ENCODE results near the gene KCNAB3. TPM values are rescaled to one million over a fixed set of nuclear protein-coding genes. Genes with fewer than 3 reads are reported as not detected.

Gene KCNAB3
- total RNA-seq, 1 donor: 1.1 TPM

DNA sequence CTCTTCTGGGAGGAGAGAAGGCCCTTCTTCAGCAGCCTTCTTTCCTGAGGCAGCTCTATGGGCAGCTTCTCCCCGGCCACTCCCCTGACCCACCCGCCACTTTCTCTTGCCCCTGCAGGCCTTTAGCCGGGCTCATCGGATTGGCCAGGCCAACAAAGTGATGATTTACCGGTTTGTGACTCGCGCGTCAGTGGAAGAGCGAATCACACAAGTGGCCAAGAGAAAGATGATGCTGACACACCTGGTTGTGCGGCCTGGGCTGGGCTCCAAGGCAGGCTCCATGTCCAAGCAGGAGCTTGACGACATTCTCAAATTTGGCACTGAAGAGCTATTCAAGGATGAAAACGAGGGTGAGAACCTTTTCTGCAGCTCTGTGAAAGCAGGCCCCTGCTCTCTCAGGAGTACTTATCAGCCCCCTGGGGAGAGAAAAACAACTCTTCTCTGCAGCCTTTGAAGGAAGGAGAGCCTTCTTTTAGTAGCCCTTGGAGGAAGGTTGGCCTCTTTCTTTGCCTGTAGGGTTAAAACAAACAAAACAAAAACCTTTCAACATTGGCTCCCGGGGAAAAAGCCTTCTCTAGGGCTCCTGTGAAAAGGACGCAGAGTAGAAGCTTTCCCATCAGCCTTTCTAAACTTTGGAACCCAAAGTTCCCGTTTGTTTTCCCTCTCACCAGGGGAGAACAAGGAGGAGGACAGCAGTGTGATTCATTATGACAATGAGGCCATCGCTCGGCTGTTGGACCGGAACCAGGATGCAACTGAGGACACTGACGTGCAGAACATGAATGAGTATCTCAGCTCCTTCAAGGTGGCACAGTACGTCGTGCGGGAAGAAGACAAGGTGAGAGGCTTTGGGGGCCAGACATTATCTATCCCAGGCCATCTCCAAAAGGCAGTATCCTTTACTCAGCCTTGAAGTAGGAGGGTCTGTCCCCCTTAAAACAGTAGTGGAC lies 26.2 kb downstream of the KCNAB3 start:
- no peak for DNase-seq (ENCODE audit: low read depth in 2 of 3, low spot score in 2 of 3)

DNA sequence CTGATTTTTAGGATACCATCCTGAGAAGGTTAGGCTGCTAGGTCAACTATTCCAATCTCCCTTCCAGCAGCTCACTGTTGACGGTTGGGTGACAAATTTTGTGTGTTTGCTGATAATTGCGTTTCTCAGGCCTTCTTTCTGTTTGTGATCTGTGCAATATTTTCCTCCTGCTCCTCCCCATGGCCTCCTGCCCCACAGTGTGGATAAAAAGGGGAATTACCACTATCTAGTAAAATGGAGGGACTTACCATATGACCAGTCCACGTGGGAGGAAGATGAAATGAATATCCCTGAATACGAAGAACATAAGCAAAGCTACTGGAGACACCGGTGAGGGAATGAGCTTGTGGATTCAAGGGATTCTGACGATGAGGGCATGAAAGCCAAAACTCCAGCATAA lies 31.9 kb downstream of the KCNAB3 start:
- peak in 2 of 3 donors; percentile 69 to 86 for DNase-seq (ENCODE audit: low read depth in 2 of 3, low spot score in 2 of 3)

DNA sequence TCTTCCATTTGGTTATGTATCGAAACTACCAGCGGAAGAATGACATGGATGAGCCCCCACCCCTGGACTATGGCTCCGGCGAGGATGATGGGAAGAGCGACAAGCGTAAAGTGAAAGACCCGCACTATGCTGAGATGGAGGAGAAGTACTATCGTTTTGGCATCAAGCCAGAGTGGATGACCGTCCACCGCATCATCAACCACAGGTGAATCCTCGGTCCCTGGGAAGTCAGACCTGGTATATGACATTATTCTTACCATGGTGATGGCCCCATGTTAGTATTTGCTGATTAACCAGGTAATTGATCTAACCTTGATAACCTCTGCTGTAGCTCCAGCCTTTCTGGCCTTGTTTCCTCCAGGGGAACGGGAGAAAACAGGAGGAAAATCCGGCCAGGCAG lies 32.6 kb downstream of the KCNAB3 start:
- DNase-seq (ENCODE audit: low read depth in 2 of 3, low spot score in 2 of 3): no peak

DNA sequence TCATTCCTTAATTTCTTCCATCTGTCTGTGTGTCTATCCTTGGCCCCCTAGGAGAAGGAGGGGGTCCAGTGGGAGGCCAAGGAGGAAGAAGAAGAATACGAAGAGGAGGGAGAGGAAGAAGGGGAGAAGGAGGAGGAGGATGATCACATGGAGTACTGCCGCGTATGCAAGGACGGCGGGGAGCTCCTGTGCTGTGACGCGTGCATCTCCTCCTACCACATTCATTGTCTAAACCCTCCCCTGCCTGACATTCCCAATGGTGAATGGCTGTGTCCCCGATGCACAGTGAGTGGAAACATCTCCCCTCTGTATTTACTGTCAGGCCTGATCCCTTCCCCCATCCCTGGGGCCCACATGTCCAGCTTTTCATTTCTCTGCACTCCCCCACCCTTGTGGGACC lies 34.8 kb downstream of the KCNAB3 start:
- no peak for DNase-seq (ENCODE audit: low read depth in 2 of 3, low spot score in 2 of 3)

DNA sequence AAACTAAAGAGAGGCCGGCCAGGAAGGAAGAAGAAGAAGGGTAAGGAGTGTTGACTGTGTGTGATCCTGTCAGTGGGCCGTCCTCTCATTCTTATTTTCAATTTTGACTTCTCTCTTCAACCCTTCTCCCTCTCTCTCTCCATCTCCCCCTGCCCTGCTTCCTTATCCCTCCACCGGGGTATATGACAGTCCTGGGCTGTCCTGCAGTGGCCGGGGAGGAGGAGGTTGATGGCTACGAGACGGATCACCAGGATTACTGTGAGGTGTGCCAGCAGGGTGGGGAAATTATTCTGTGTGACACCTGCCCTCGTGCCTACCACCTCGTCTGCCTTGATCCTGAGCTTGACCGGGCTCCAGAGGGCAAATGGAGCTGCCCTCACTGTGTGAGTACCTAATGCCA lies 35.4 kb downstream of the KCNAB3 start:
- no peak for DNase-seq (ENCODE audit: low read depth in 2 of 3, low spot score in 2 of 3)

DNA sequence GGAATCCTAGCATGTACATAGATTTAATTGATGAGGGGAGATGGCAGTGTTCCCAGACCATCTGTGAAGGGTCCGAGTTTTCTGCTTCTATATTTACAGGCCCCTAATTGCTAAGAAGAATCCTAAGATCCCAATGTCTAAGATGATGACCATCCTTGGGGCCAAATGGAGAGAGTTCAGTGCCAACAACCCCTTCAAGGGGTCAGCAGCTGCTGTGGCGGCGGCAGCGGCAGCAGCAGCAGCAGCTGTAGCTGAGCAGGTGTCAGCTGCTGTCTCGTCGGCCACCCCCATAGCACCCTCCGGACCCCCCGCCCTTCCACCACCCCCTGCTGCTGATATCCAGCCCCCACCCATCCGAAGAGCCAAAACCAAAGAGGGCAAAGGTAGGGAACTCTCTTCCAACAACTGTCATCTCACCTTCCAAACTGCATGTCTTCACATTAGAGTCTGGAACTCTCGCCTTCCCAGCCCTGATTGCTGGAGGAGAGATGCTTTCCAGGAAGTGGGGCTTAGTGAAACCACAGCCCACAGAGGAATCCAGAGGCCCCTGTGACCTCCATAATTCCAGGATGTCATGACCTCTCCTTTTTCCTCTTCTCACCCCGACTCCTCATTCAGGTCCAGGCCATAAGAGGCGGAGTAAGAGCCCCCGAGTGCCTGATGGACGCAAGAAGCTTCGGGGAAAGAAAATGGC lies 36.3 kb downstream of the KCNAB3 start:
- no peak for DNase-seq (ENCODE audit: low read depth in 2 of 3, low spot score in 2 of 3)

DNA sequence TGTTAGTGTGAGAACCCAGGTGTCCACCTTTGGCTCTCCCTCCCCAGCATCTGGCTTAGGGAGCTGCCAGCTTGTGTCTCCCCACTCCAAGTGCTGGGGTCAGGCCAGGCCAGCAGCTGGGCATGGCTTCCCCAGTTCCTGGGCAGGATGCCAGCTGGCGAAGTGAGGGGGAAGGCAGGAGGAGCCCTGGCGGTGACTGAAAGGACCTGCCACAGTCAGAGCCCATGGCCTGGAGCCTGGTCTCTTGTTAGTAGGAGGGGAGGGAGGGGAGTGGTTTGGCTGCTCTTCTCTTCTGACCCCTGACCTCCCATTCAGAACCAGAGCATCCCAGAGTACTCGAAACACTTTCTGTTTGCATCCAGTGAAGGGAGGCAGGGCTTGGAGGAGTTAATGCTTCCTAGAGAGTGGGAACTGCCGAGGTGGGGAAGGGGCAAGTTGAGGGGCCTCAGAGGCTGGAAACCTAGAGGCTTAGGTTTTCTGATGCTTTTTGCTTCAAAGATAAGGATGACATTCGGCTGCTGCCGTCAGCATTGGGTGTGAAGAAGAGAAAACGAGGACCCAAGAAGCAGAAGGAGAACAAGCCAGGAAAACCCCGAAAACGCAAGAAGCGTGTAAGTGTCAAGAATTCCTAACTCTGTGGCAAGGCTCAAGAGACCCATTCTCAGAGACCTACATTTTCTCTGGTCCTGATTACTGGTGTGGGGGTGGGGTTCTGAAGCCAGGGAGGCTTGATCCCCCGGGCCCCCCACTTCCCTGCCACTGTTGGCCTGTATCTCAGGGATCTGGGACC lies 40.3 kb downstream of the KCNAB3 start:
- peak in 2 of 3 donors; percentile 89 to 94 for DNase-seq (ENCODE audit: low read depth in 2 of 3, low spot score in 2 of 3)

DNA sequence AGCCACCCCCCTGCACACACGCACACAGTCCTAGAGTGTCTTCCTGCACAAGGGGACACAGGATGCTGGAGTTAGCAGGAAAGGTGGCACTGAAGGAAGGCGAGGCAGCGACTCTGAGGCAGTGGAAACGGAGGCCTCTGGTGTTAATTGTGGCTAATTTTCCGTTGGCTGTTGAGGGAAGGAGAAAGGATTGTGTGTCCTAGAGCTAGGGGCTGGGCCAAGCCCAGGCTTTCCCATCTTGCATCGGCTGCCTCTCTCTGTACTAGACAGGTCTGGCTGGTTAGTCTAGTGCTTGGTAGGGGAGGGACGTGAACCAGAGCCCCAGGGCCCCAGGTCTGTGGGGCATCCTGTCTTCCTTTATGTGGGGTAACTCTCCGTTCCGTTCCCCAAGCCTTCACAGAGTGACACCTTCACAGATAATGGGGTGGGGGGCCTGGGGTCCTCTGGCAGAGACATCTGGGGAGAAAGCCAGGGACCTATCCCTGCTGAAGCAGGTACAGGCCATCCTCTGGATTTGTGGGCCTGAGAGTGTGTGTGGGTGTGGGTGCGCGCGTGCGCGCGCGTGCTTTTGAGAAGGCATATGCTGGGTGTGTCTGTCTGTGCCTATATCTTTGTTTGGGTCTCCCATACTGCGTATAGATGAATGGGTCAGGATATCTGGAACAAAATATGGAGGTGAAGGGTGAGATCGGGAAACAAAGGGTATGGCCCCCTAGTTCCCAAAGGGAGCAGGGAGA lies 41.3 kb downstream of the KCNAB3 start, which contains the start of gene CHD3:
CHD3 (plus strand) TSS at position 606 of the 737 bp plus-strand sequence. CDS start 212 bp downstream, outside the sequence.
- DNase-seq (ENCODE audit: low read depth in 2 of 3, low spot score in 2 of 3): peak in 1 of 3 donors; percentile 11

DNA sequence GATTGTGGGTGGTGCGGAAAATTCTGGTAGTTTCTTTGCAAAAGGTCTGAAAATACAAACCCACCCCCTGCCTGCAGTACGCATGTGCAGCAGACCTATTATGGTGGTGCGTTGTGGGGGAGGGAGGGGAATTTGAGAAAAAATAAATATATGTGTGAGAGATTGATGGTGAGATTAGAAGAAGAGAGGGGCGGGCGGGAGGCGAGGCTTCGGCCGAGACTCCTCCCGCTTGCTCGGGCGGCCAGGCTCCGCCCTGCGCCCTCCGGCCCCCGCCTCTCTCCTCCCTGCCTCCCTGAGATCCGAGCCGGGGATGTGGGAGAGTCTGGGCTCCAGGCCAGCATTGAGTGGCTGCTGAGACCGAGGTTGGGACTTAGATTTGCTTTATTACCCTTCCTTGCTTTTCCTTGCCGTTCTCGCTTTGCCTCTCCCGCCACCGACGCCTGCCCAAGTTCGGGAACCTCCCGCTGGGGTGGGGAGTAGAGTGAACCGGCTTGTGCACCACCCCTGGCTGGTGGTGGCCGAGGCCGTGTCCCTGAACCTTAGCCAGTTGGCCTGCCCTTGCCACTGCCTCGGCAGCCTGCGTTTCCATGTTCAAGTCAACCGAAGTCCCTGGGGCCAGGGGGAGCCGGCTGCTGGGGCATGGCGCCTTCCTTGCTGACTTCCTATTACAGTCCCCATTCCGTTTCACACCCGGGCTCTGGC lies 42.0 kb downstream of the KCNAB3 start:
- DNase-seq (ENCODE audit: low read depth in 2 of 3, low spot score in 2 of 3): peak; percentile 74 to 96 (median 92)

DNA sequence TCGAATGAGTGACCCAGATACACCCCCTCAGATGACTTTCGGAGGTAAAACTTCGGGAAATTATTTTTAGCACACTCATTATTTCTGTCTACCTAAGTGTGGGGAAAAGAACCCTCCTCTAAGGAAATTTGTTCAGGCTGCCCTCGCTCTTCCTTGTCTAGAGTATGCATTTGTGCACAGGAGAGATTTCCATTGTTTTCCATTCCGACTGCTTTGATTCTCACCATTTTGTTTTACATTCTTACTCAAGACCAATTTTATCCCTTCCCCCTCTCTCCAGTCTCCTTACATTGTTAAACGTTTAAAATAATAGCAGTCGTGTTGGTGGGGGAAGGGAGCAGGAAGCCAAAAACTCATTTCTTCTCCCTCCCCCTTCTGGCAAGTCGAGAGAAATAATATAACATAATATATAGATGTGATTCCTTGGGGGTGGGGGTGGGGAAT lies 42.6 kb downstream of the KCNAB3 start:
- DNase-seq (ENCODE audit: low read depth in 2 of 3, low spot score in 2 of 3): no peak

DNA sequence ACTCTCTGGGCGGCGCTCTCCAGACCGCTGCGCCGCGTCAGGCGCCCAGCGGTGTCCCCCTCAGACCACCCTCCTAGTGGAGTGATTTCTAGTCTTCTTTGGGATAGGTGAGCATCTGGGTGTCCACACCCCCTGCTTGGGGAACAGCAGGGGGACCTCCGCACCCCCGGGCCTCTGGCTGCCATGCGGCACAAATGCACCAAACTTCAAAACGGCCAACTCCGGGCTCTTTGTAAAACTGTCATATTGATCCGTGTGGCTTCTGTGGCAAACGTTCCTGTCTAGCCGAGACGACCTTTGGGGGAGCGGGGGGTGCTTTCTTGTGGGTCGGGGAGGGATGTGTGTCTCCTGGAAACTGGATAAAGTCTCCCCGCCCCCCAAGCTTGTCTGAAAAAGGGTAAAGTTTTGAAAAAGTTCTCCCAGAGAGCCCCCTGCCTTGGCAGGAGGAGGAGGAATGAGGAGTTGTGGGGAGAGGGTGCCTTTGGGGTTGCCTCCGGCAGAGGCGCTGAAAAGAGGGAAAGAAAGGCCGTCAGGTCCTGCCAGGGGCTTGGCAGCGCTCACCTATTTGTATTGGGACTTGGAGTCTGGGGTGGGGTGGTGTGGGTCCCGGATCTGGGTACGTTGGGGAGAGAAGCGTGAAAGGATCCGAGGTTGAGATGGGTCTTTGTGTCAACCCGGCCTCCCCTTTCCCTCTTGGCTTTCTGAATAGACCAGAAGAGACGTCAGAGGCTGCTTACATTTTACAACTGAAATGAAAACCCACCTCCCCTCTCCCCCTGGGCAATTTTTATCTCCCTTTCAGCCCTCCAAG lies 43.2 kb downstream of the KCNAB3 start:
- DNase-seq (ENCODE audit: low read depth in 2 of 3, low spot score in 2 of 3): peak in 1 of 3 donors; percentile 33

DNA sequence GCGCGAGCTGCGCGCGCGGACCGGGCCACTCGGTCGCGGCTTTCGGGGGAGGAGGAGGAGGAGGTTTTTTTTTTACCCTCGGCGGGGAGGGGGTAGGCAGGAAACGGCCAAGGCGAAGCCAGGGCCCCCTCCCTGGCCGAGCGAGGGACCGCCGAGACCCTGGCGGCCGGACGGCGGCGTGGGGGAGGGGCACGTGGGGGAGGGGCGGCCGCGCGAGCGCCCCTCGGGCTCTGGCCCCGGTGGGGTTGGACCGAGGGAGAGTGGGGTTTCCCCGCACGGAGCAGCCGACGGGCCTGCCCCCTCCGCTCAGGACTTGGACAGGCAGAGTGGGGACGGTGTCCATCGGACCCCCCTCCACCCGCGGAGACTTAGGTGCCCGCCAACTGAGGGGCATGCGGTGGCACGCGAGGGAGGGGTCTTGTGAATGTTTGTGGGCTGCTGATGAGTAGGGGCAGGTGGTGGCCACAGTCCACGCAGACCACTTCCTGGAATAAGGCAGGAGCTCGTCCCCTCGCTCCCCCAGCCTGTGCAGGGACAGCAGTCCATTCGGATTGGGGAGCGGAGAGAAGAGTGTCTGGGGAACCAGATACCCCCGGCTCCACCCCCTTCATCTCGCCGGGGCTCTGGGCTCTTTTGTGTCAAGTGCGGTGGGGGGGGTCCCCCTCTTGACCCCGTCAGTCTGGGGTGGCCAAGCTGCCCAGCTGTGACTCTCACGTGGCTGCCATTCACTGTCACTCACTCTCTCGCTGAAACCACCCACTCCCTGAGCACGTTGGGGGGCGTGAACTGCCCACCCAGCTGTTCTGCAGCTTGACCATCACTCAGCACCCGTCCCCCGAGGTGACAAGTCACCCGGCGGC lies 44.1 kb downstream of the KCNAB3 start:
- peak in 2 of 3 donors; percentile 44 to 47 for DNase-seq (ENCODE audit: low read depth in 2 of 3, low spot score in 2 of 3)

DNA sequence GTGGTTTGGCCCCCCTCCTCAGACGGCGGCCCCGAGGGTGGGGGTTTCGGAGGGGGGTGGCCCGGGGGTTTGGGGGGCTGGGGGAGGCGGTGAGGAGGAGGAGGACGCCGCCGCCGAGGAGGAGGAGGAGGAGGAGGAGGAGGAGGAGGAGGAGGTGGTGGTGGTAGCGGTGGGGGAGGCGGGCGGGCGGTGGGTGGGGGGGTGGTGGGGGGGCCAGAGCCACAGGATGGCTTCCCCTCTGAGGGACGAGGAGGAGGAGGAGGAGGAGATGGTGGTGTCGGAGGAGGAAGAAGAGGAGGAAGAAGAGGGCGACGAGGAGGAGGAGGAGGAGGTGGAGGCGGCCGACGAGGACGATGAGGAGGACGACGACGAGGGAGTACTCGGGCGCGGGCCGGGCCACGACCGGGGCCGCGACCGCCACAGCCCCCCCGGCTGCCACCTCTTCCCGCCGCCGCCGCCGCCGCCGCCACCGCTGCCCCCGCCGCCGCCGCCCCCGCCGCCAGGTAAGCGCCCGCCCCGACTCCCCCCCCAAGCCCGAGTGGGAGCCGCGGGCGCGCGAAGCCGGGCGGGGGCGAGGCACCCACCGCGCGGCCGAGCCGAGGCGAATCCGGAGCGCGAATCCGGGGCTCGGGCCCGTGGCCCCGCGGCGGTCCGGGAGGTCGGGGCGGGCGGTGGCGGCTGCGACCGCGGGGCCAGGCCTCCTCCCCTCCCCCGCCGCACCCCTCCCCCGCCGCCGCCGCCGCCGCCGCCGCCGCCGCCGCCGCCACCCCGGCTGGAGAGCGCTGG lies 44.9 kb downstream of the KCNAB3 start:
- DNase-seq (ENCODE audit: low read depth in 2 of 3, low spot score in 2 of 3): peak in 1 of 3 donors; percentile 15

DNA sequence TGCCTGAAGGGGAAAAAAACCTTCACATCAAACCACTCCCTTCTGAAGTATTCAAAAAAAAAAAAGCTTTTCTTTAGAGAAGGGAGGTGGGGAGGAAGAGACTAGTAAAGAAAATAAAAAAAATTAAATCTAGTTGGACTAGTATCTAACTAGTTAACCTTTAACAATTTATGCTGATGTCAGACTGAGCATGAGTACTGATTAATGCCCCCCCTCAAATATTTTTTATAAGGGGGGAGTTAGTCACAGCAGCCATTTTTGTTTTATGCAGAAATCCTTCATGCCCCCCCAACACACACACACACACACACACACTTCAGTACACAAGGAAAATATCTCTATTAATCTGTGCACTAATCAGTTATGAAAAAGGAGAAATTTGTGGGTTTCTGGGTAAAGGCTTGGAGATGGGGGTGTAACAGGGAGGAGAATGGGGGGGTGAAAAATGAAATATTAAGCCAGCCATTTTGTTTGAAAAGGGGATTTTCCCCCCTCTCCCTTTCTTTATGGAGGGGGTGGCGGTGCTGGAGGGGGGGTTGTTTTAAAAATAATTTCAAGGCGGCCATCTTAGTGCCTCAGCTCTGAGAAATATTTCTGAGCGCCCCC lies 45.8 kb downstream of the KCNAB3 start:
- peak in 2 of 3 donors; percentile 68 to 72 for DNase-seq (ENCODE audit: low read depth in 2 of 3, low spot score in 2 of 3)

DNA sequence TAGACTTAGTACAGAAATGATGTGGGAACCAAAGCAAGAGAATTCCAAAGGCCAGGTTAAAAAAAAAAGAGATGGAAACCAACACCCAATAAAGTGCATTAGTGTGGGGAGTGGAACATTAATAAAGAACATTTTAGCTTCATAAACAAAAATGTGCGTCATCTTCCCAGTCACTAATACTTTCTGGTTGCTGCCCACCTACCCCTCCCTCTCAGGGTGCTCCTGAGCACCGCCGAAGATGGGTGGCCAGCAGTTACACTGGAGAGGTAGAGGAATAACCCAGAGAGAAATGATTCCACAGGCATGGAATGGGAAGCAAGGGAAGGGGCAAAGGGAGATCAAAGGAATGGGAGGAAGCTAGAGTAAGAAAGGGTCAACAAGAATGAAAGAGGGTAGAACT lies 47.0 kb downstream of the KCNAB3 start:
- no peak for DNase-seq (ENCODE audit: low read depth in 2 of 3, low spot score in 2 of 3)

DNA sequence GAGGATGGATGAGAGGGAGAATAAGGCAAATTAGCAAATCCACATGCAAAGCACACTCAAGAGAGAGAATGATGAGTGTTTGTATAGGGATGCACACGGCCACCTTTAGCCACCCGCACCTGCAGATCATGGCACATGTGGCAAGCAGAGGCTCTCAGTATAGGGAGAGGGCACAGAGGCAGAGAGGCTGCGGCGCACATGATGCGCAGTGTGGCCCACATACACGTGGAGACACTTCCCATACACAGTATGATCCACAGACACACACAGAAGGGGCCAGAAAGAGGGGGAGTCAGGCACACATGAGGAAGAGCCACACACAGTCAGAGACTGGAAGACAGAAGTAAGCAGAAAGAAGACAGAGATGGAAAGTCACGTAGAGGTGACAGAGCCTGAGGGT lies 47.6 kb downstream of the KCNAB3 start:
- no peak for DNase-seq (ENCODE audit: low read depth in 2 of 3, low spot score in 2 of 3)
